Thyroid gland (tissue), 4 donors: ENCODE results near the gene DYNLRB2.

Experiments
- CTCF ChIP-seq, 6 experiments: fragments of 200-600 bp in 3 of 6; fragments of 450-650 bp in 3 of 6; sonication (generic) in 3 of 6; IDR thresholded peaks; one replicate each; pipeline ENCODE4 v1.5.1; 2016 to 2019; ENCODE audit warnings: antibody characterized with exemption in 6 of 6, mild to moderate bottlenecking in 2 of 6, inconsistent platforms in 1 of 6, moderate library complexity in 1 of 6
- POLR2A ChIP-seq, 2 donors: fragments of 450-650 bp; IDR thresholded peaks; one replicate each; pipeline ENCODE4 v1.6.1; 2017; ENCODE audit warnings: antibody characterized with exemption in 2 of 2, mild to moderate bottlenecking in 2 of 2, moderate library complexity in 1 of 2

- TF ChIP-seq CTCF (IDR thresholded peaks at IDR 0.05) (peak in 1 of 6 experiments; percentile 8), POLR2A (IDR thresholded peaks at IDR 0.05) (peak in 1 of 2 donors; percentile 53)
Measured at GRCh38 chr16:80540516-80541305, at the start of gene DYNLRB2.
